T-helper 2 cell treated with Interferon-gamma antibody and Interleukin-4, amounts not matched to agents 5 μg/mL and 100 μg/mL, for 36 hours (primary cell): ENCODE data around the gene TEX48.

Experiments
- DNase-seq: peaks from one replicate; pipeline ENCODE4 v3.0.0; 2021; ENCODE audit warnings: low spot score
- H3K27ac Mint-ChIP-seq: one replicate; pipeline ENCODE4 v1.8.0; 2021; ENCODE audit warnings: mild to moderate bottlenecking, mixed read lengths
- H3K27me3 Mint-ChIP-seq: one replicate; pipeline ENCODE4 v1.8.0; 2021; ENCODE audit warnings: low read depth, mixed read lengths
- H3K36me3 Mint-ChIP-seq: one replicate; pipeline ENCODE4 v1.8.0; 2021; ENCODE audit warnings: low read depth, mixed read lengths
- H3K4me1 Mint-ChIP-seq: one replicate; pipeline ENCODE4 v1.8.0; 2021; ENCODE audit warnings: low read depth, mixed read lengths
- H3K4me3 Mint-ChIP-seq: one replicate; pipeline ENCODE4 v1.8.0; 2022; ENCODE audit warnings: mild to moderate bottlenecking, moderate library complexity, mixed read lengths
- H3K9me3 Mint-ChIP-seq: one replicate; pipeline ENCODE4 v1.8.0; 2021; ENCODE audit warnings: mixed read lengths

TEX48 gene

DNA sequence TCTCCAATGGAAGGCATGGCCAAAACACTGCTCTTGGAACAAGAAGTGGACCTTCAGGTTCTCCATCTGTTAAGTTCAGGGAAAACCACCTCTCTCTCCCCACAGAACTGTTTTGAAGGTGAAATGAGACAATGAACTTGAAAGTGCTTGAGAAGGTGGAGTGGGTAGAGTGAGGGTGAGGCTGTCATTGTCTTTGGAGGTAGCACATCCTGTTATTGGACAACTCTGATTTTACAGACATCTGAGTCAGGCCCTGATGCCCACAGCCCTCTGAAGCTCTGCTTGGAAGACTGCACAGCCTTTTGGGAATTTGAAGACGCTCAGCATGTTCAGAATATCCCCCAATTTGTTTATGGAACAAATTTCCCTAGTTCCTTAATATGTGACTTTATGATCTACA is 27.6 kb upstream of the TEX48 start:
- Mint-ChIP-seq H3K27ac (peak overlapping the region; percentile 60), H3K4me1 (peaks cover 48% of the 10 kb centered on the region), H3K27me3 (peaks cover 8% of the 10 kb centered on the region), H3K9me3 (peaks cover 16% of the 10 kb centered on the region), H3K4me3 (peak overlapping the region; percentile 26), H3K36me3 (peaks cover 10% of the 10 kb centered on the region)
- no peak for DNase-seq

DNA sequence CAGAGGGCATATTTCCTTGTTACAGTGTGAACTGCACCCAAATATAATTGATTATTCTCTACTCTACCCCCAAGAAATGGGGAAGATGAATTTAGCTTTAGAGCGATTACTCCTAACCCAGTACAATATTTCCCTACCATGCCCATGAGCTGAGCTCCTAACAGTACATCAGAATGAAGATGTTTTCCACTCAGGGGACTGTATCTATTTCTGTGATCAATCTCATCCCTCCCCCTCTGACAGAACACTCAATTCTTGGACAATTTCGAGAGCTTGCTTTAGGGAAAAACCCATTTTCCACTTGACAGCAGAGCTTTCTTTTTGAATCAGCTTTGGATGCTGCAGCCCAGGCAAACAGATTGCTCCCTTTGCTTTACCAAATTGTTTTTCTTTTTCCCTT is 24.7 kb upstream of the TEX48 start:
- Mint-ChIP-seq H3K36me3 (peaks cover 10% of the 10 kb centered on the region), H3K4me3 (no peak overlapping the region), H3K4me1 (peaks cover 56% of the 10 kb centered on the region), H3K9me3 (peaks cover 12% of the 10 kb centered on the region), H3K27ac (no peak overlapping the region), H3K27me3 (peaks cover 8% of the 10 kb centered on the region)
- DNase-seq: no peak

DNA sequence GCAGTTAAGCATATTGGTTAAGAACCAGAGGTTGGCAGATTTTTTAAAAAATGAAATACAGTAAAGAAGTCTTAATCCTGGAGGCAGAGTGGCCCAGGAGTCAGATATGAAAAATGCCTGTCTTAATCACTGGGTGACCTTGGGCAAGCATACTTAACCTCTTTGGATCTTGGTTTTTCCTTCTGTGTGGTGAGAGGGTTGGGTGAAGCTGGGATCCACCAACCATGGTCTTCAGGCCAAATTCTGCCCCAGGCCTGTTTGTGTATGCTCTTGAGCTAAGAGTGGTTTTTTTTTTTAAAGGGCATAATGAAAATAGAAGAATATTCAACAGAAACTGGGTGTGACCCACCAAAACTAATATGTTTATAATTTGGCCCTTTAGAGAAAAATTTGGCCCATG is 20.0 kb upstream of the TEX48 start:
- Mint-ChIP-seq H3K27ac (no peak overlapping the region), H3K27me3 (peaks cover 6% of the 10 kb centered on the region), H3K36me3 (peaks cover 13% of the 10 kb centered on the region), H3K4me3 (no peak overlapping the region), H3K4me1 (peaks cover 54% of the 10 kb centered on the region), H3K9me3 (no peaks in the 10 kb centered on the region)
- DNase-seq: no peak

DNA sequence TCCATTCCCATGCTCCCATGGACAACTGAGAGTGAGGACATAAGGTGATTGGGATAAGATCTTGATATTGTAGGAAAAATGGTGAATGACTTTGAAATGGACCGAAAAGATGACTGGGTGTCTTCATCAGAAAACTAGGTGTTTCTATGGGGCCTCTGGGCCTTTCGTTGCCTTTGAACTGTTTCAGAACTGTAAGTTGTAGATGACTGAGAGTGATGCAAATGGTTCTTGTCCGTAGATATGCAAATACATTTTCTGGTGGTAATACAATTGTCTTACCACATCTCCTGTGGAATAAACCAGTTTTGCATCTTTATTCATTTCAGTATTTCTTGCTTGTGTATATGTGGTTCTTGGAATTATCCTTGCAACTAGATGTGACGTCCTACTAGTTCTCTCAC is 16.0 kb upstream of the TEX48 start:
- peak overlapping the region; percentile 96 for H3K27ac Mint-ChIP-seq
- peaks cover 22% of the 10 kb centered on the region for H3K36me3 Mint-ChIP-seq
- H3K27me3 Mint-ChIP-seq: peaks cover 12% of the 10 kb centered on the region
- H3K4me3 Mint-ChIP-seq: peak overlapping the region; percentile 68
- DNase-seq: peak; percentile 68
- peaks cover 68% of the 10 kb centered on the region for H3K4me1 Mint-ChIP-seq
- no peaks in the 10 kb centered on the region for H3K9me3 Mint-ChIP-seq

DNA sequence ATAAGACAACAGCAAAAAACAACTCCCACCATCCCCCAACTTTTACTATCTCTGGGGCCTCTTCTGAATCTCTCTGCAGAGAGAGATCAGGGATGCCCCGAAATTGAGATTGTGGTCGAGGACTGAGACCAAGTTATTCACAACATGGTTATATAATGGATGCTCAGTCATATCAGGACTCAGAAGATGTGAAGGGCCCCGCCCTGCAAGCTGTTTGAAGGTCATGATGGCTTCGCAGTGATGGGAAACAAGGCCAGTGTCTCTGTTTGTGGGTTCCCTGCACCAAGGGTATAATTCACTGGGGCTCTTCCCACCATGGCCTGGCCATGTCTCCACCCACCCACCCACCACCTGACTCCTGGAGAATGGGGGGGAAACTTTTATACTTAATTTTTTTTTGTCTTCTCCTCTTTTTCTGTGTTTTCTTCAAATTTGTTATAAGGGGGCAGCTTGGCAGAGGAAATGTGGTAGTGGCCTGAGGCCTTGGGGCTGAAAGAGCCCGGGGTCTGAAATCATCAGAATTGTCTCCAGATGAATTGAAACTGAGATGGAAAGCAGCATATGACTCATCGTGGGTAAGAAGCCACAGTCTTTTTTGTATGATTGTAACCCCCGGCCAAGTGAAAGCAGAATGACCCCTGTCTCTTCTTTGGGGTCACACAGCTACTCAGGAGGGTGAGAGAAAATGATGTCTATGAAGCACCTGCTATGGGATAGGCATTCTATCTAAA is 15.0 kb upstream of the TEX48 start:
- Mint-ChIP-seq H3K9me3 (no peaks in the 10 kb centered on the region), H3K27me3 (peaks cover 14% of the 10 kb centered on the region), H3K4me3 (peak overlapping the region; percentile 71), H3K36me3 (peaks cover 22% of the 10 kb centered on the region), H3K27ac (peak overlapping the region; percentile 96), H3K4me1 (peaks cover 77% of the 10 kb centered on the region)
- DNase-seq: peak; percentile 85

DNA sequence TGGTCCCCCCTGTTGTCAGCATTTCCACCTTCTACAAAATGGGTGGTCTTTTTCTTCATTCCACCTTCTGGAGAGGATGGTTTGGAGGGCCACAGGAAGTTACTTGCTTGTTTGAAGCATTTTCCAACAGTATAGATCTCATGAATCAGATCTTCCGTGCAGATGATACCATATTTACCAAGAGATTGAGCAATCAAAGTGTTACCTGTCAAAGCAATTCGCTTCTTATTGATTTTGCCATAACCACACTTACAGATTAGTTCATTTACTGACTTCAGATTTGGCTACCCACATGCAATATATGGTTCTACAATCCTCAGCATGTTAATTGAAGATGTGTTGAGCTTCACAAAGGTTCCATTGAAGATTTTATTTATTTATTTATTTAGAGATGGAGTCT is 14.0 kb upstream of the TEX48 start:
- peak overlapping the region; percentile 60 for H3K27ac Mint-ChIP-seq
- no peaks in the 10 kb centered on the region for H3K9me3 Mint-ChIP-seq
- peaks cover 22% of the 10 kb centered on the region for H3K36me3 Mint-ChIP-seq
- H3K27me3 Mint-ChIP-seq: peaks cover 10% of the 10 kb centered on the region
- peak overlapping the region; percentile 30 for H3K4me3 Mint-ChIP-seq
- no peak for DNase-seq
- peaks cover 80% of the 10 kb centered on the region for H3K4me1 Mint-ChIP-seq

DNA sequence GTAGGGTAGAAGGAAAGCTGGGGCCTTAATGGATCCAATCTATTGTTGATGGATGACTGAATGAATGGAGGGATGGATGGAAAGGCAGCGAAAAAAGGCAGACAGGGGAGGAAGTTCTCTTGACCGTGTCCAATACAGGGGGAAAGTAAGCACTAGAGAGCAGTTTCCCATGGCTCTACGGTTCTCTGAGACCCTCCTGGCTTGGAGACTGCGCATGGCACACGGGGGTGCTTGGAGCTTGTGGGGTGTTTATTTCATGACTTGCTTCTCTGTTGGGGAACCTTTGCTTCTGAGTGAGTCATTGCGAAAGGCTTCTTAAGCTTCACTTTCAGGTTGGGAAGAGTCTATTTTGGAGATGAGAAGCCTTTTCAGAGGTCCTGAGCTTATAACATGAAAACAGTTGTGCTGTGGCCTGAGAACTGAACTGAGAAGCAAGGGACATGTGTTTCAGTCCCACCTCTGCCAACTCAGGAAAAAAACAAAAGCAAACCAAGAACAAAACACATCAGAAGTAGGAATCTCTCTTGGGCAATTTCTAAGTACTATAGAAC is 12.8 kb upstream of the TEX48 start:
- Mint-ChIP-seq H3K27me3 (peaks cover 11% of the 10 kb centered on the region), H3K4me1 (peaks cover 87% of the 10 kb centered on the region), H3K9me3 (no peaks in the 10 kb centered on the region), H3K36me3 (peaks cover 30% of the 10 kb centered on the region), H3K4me3 (peak overlapping the region; percentile 43), H3K27ac (peak overlapping the region; percentile 89)
- DNase-seq: peak; percentile 60

DNA sequence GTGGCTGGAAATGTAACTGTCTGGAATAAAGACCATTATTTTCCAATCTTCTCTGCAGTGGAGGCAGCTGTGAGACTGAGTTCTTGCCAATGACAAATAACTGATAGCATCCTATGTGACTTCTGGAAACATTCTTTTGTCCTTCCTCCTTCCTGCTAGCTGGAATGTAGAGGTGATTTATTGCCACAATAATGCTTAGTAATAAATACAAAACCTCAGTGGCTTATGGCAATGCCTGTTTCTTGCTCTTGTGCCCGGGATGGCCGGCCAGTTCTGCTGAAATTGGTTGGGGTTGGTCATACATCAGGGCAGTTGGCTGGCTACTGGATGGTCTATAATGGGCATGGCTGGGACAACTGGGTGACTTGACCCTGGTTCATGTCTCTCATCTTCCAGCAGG is 12.2 kb upstream of the TEX48 start:
- no peak for DNase-seq
- H3K4me1 Mint-ChIP-seq: peaks cover 86% of the 10 kb centered on the region
- H3K4me3 Mint-ChIP-seq: peak overlapping the region; percentile 43
- H3K9me3 Mint-ChIP-seq: no peaks in the 10 kb centered on the region
- H3K27me3 Mint-ChIP-seq: peaks cover 11% of the 10 kb centered on the region
- H3K27ac Mint-ChIP-seq: peak overlapping the region; percentile 89
- H3K36me3 Mint-ChIP-seq: peaks cover 29% of the 10 kb centered on the region

DNA sequence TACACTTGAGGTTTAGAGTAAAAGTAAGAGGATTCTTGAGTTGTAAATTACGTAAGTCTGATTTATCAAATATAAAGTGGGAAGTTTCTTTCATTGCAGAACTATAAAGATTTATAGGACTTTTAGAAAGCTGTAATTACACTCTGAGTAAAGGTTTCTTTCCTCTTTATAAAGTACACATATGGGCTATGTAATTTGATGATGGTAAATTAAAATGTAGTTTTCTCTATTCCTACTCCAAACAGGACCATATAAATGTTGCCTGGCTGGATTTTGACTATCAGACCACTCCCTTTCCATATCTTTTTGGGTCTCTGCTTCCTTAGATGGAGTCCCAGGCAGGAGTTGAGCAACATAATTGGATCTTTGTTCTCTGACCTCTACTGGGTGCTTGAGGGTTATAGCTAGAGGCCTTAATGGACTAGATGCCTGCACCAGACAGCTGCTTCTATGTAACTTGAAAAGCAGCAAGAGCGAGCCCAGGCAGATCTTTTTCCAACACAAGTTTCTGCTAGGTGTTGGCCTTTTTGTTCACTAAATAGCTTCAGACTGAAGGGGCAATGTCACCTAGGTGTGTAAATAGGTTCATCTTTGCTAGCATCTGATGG is 11.4 kb upstream of the TEX48 start:
- peak overlapping the region; percentile 38 for H3K27ac Mint-ChIP-seq
- H3K4me3 Mint-ChIP-seq: no peak overlapping the region
- peaks cover 11% of the 10 kb centered on the region for H3K27me3 Mint-ChIP-seq
- H3K36me3 Mint-ChIP-seq: peaks cover 34% of the 10 kb centered on the region
- DNase-seq: no peak
- H3K9me3 Mint-ChIP-seq: peaks cover 1% of the 10 kb centered on the region
- peaks cover 85% of the 10 kb centered on the region for H3K4me1 Mint-ChIP-seq

DNA sequence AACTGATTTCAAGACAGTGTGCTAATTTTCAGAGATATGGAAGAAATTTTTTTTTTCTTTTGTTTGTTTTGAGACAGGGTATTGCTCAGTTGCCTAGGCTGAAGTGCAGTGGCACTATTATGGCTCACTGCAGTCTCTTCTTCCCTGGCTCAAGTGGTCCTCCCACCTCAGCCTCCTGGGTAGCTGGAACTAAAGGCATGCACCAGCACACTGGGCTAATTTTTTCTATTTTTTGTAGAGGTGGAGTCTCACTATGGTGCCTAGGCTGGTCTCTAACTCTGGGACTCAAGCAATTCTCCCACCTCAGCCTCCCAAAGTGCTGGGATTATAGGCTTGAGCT is 9.9 kb upstream of the TEX48 start:
- no peak for DNase-seq
- Mint-ChIP-seq H3K4me3 (peak overlapping the region; percentile 82), H3K9me3 (peaks cover 12% of the 10 kb centered on the region), H3K4me1 (peaks cover 82% of the 10 kb centered on the region), H3K27me3 (peaks cover 13% of the 10 kb centered on the region), H3K36me3 (peaks cover 45% of the 10 kb centered on the region), H3K27ac (peak overlapping the region; percentile 96)

DNA sequence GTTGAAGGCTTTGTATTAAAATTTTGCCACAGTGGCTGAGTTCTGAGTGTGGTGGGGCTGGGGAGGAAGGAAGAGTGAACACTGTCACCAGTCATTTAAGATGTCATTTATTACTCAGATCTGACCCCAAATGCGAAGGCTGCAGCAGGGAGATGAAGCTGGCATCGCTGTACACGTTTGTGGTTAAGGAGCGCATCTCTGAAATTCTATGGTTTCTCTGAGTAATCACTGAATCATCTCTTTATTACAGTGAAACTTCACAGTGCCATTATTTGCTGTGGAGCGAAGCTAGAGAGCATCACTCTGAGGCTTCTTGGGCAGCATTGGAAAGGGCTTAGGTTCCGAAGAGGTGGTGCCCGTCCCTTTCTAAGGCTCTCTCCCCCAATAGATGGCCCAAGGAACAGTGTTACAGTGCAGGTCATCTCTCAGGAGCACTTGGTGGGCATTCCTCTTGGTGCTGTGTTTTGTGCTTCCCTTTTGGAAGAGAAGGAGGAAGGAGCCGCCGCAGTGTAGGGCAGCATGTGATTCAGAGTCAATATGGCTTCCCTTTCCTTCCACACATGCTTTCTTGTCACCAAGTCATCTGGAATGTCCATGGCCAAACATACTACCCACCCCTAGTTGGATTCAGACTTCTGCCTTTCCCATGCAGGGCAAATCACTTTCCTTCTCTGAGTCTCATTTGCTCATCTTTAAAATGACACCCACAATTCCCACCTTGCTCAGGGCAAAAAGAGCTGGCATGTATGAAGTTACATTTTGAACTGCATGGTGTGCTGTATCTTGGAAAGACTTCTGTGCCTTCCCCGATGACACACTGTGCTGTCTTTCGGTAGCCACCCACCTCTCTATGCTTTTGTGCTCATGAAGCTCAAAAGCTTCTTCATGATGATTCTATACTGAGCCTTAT is 9.3 kb upstream of the TEX48 start:
- DNase-seq: peak; percentile 88
- Mint-ChIP-seq H3K4me3 (peak overlapping the region; percentile 82), H3K27ac (peak overlapping the region; percentile 96)

DNA sequence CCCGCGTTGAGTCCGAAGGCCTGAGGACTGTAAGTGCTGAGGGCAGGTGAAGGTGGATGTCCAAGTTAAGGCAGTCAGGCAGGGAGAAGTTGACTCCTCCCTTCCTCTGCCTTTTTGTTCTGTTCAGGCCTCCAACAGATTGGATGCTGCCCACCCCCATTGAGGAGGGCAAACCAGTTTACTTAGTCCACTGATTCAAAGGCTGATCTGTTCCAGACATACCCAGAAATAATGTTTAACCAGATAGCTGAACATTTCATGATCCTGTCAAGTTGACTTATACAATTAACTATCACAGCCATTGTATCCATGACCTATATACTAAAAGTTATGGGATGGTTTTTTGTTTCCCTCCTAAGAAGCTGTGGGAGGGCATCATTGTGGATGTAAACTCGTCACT is 8.3 kb upstream of the TEX48 start:
- H3K27me3 Mint-ChIP-seq: peaks cover 13% of the 10 kb centered on the region
- H3K4me1 Mint-ChIP-seq: peaks cover 82% of the 10 kb centered on the region
- no peak for DNase-seq
- H3K27ac Mint-ChIP-seq: peak overlapping the region; percentile 96
- H3K4me3 Mint-ChIP-seq: peak overlapping the region; percentile 82
- H3K36me3 Mint-ChIP-seq: peaks cover 53% of the 10 kb centered on the region
- peaks cover 22% of the 10 kb centered on the region for H3K9me3 Mint-ChIP-seq

More for the DNA sequence above, 9.3 kb upstream of the TEX48 start:
- Mint-ChIP-seq H3K36me3 (peaks cover 47% of the 10 kb centered on the region), H3K9me3 (peaks cover 17% of the 10 kb centered on the region), H3K27me3 (peaks cover 13% of the 10 kb centered on the region), H3K4me1 (peaks cover 80% of the 10 kb centered on the region)

DNA sequence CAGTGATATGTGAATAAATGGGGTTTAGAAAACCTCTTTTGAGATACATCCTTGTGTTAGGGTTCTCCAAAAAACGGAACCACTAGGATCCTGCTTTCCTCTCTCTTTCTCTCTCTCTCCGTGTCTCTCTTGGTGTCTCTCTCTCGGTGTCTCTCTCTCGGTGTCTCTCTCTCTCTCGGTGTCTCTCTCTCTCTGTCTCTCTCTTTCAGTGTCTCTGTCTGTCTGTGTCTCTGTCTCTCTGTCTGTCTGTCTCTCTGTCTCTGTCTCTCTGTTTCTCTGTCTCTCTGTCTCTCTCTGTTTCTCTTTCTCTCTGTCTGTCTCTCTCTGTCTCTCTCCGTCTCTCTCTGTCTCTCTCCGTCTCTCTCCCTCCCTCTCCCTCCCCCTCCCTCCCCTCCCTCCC is 7.8 kb upstream of the TEX48 start:
- peaks cover 50% of the 10 kb centered on the region for H3K36me3 Mint-ChIP-seq
- peaks cover 13% of the 10 kb centered on the region for H3K27me3 Mint-ChIP-seq
- peak overlapping the region; percentile 54 for H3K4me3 Mint-ChIP-seq
- H3K9me3 Mint-ChIP-seq: peaks cover 22% of the 10 kb centered on the region
- DNase-seq: no peak
- H3K27ac Mint-ChIP-seq: peak overlapping the region; percentile 96
- peaks cover 80% of the 10 kb centered on the region for H3K4me1 Mint-ChIP-seq
